GM19099 (cell line): Measurements from ENCODE around the gene SEMA7A.
A peak's percentile ranks its signal among the peaks of the same experiment; 100 is the strongest.

ENCODE experiments used
- POLR2A ChIP-seq: IDR thresholded peaks from 3 replicates; pipeline ENCODE4 v1.6.1; 2011; ENCODE audit warnings: low read depth; ENCODE audit not compliant: insufficient read length; ENCODE audit errors: extremely low read depth

Gene SEMA7A

DNA sequence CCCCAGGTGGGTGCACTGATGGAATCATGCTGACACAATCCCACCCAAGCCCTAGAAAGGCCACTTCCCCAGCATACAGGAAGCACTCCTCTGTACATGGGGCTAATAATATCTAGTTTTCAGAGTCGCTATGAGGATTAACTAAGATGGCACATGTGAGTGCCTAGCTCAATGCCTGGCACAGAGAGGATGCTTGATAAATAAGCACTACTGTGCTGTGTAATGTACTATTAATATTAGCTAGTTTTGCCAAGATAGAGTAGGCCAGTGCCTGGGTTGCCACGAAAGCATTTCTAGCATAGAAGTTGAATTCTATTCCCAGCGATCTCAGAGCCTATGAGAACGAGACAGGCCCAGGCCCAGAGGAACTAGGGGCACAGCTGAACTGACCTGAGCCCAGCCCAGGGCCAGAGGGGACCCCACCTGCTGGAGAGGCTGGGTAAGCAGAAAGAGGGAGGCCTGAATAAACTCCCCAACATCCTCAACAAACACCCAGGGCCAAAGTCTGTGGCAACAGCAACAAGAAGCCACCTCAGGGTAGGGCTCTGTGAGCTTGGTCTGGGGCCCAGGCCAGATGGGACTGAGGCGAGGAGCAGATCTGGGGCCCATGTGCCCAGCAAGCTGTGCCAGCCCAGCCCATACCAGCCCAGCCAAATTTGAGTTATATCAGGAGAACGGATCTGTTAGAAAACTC is 7.6 kb upstream of the SEMA7A start:
- no peak for TF ChIP-seq POLR2A

- TF ChIP-seq POLR2A: no peak
Measured at GRCh38 chr15:74438721-74439316, 5.1 kb upstream of the SEMA7A start.

GRCh38 chr15:74438206-74438605 is 4.4 kb upstream of the SEMA7A start:
- TF ChIP-seq POLR2A: no peak

DNA sequence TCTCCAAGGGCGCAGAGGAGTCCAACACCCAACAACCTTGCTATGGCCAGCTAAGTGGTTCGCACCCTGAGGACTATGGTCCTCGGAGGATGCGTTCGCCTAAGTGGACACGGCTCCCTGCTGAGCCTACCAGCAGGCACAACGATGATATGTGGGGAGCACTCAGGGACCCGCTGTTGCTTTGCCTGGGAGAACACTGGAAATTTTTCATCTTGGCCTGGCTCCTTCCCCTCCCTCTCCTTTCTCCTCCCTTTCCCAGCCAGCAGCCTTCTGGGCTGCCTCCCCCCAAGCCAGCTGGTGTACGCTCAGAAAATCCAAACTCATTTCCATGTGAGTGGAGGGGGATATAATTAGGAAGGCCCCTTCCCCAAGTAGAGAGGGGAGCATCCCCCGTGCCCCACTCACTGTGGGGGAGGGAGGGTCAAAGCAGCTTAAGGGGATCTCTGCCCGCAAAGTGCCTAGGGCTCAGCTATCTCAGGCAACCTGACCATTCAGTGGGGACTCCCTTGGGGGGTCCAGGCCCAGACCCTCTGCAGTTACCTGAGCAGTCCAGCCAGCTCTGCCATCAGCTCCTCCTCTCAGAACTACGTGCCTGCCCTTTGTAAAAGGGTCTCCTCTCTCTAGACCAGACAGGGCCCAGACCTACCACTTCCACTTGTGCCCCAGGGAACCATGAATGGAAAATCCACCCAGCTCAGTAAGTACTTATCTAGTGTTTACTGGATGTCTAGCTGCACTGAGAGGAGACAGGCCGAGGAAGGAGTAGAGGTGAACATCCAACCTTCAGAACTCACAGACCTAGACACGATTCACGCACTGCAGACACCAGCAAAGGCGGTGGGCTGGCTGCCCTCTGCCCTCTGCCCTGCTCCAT is 742 bp upstream of the SEMA7A start:
- TF ChIP-seq POLR2A: no peak

GRCh38 chr15:74432968-74433591 is 678 bp downstream of the SEMA7A start:
- TF ChIP-seq POLR2A: no peak

DNA sequence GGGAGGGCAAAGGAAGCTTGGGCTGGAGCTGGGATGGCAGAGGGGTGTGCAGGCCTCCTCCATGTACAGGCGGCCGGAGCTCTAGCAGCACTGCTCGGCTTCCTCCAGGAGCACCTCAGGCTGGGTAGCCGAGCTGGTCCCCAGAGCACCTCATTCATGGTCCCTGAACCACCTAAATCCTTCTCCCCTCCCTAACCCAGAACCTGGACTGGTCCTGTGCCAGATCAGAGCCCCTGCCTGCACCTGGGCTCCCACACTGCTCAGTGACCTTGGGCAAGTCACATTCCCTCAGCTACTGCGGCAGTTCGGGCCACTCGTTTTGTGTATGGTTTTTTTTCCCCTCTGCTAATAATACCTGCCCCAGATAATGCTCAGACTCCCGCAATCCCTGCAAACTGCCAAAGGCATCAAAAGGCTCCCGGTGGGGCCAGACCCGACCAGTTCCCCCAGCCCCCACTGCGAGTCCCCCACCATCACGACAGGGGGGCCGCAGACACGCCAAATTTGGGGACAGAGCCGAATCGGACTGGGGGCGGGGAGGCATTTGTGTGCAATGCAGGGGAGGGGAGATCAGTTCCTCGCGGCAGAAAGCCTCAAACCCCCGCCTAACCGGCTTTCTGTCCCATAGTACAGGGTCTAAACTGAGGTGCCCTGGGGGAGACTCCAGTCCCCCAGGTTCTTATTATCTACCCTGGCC is 1.3 kb downstream of the SEMA7A start:
- TF ChIP-seq POLR2A: peak; percentile 22

- no peak for TF ChIP-seq POLR2A
Measured at GRCh38 chr15:74431645-74432044, 2.1 kb downstream of the SEMA7A start.

DNA sequence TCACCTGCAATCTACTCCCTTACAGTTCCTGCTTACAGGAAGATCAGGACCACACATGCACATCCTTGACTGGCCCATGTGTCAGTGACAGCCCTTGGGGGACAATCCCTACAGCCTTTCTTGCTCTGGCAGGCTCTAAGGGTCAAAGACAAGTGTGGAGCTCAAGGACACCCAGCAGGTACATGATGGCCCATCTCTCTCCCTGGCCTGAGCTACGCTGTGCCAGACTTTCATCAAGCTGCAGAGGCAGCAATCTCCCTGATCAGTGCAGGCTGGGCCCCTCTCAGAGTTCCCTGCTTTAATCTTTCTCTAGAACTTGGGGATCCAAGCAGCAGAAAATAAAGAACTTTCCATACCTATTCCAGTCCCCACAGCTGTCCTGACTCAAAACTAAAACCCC is 2.6 kb downstream of the SEMA7A start:
- TF ChIP-seq POLR2A: no peak

DNA sequence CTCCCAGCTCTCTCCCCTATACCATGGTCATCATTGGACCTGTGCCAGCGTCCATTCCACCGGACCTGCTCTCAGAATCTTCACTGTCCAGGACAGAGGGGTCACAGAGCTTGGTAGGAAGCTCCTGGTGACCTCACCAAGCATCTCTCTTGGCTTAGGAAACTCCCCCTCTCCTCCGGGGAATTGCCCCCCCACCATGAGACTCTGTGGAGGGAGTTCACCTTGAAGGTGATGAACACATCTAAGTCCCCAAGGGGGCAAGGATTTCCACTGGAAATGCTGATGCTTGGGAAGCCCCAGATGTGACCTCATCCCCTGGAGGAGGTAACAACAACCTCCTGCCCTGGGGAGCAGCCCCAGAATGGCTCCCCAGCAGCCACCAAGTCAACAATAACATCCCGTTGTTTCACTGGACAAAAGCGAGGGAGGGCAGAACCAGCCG is 3.2 kb downstream of the SEMA7A start:
- no peak for TF ChIP-seq POLR2A

GRCh38 chr15:74429781-74430400 is 3.9 kb downstream of the SEMA7A start:
- TF ChIP-seq POLR2A: no peak

- TF ChIP-seq POLR2A: peak; percentile 17
Measured at GRCh38 chr15:74428970-74429780, 4.6 kb downstream of the SEMA7A start.

DNA sequence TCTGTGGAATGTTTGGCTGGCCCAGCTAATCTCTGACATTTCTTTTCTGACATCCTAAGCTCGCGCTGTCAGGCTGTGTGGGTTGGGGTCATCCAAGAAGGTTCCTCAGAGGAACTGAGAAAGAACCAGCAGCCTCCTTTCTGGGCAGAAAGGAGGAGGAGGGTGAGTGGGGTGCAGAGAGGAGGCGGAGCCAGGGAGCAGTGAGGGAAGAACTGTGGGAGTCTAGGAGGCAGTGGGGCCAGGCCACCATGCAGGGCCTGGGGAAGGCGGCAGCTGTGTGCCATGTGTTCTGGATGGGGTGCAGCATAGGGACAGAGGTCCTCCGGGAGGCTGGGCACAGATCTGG is 5.3 kb downstream of the SEMA7A start:
- TF ChIP-seq POLR2A: no peak

DNA sequence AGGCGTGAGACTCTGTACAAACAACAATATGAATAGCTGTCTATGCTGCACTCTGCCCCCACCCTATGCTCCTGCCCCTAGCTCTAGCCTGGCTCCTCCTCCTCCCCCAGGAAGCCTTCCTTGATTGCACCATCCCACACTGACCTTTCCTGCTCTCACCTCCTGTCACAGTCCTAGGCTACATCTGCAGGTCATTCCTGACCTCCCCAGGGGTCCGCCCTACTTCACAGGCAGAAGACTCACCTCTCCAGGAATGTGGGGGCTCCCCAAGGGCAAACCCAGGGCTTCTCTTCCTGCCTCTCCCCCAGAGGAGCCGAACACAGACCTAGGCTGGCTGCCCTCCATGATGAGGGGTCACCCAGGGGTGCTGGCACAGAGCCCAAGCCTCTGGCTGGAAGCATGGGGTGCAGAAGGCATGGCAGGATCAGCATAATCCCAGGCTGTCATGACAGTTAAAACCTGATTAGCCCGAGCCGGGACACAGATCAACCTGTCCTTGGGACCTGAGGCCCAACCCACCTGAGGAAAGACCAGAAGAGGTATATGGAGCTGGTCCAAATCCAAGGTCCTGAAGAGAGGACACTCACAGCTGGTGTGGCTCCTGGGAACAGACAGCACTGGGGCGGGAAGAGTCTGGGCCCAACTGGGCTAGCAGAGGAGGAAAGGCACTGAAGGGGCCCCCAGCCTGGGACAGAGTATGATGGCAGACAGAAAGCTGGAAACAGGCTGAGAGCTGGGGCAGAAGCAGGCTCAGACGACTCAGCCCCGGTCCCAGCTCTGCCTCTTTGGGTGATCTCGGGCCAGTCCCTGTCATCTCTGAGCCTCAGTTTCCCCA is 5.9 kb downstream of the SEMA7A start:
- TF ChIP-seq POLR2A: no peak
